ENCODE results near the gene SOX6. TPM values are rescaled to one million over a fixed set of nuclear protein-coding genes. Genes with fewer than 3 reads are reported as not detected.

The SOX6 gene
- total and polyA plus RNA-seq, 2 of the 13 experiments (the other 11 are each of a cell fraction or from before 2014, with no cell fraction given): 2.6 to 11.2 TPM

- TF ChIP-seq ZHX1 (CRISPR knock-in tag; IDR thresholded peaks at IDR 0.05; ENCODE audit: low read depth): no peak
- TF ChIP-seq ZNF883 (CRISPR knock-in tag; IDR thresholded peaks at IDR 0.05; ENCODE audit: not compliant biosample characterization): no peak
- no peak for TF ChIP-seq KAT7 (CRISPR knock-in tag; IDR thresholded peaks at IDR 0.05; ENCODE audit: borderline replicate concordance)
- peak; percentile 64 for TF ChIP-seq SAP130 (CRISPR knock-in tag; IDR thresholded peaks at IDR 0.05; ENCODE audit: low read depth)
- TF ChIP-seq MYC (CRISPR knock-in tag; IDR thresholded peaks at IDR 0.05; ENCODE audit: borderline replicate concordance): no peak
- no peak for TF ChIP-seq ZNF564 (CRISPR knock-in tag; IDR thresholded peaks at IDR 0.05)
- TF ChIP-seq ARID5B (CRISPR knock-in tag; IDR thresholded peaks at IDR 0.05): peak; percentile 65
- TF ChIP-seq HOMEZ (CRISPR knock-in tag; IDR thresholded peaks at IDR 0.05; ENCODE audit: low read depth): peak; percentile 27; the same call in 1 of the 2 replicates
- TF ChIP-seq PAXIP1 (CRISPR knock-in tag; conservative IDR thresholded peaks at IDR 0.05): peak; percentile 46; the same call in 1 of the 2 replicates
- peak; percentile 57; the same call in 1 of the 2 replicates for TF ChIP-seq NCOA2 (CRISPR knock-in tag; IDR thresholded peaks at IDR 0.05)
- TF ChIP-seq ZMYM4 (CRISPR knock-in tag; IDR thresholded peaks at IDR 0.05): peak; percentile 46; the same call in 1 of the 2 replicates
- TF ChIP-seq TBX2 (CRISPR knock-in tag; IDR thresholded peaks at IDR 0.05; ENCODE audit: borderline replicate concordance): peak; percentile 56; the same call in 1 of the 2 replicates
- TF ChIP-seq ZNF331 (CRISPR knock-in tag; IDR thresholded peaks at IDR 0.05): 0 out of 2 replicates have a peak, but pooled peaks have one; percentile 19
- TF ChIP-seq RBAK (CRISPR knock-in tag; IDR thresholded peaks at IDR 0.05): peak; percentile 42; the same call in 1 of the 2 replicates
- 0 out of 2 replicates have a peak, but pooled peaks have one; percentile 31 for TF ChIP-seq ARID3A (IDR thresholded peaks at IDR 0.05; ENCODE audit: low read depth, low read length)
- TF ChIP-seq FOXP1 (IDR thresholded peaks at IDR 0.05): no peak
- peak; percentile 9; the same call in 1 of the 2 replicates for TF ChIP-seq FOXP1 (CRISPR knock-in tag; IDR thresholded peaks at IDR 0.05)
Measured at GRCh38 chr11:16126362-16126761, 230.0 kb downstream of the SOX6 start (continued).
